Measurements from ENCODE around the gene CCDC3. TPM values are rescaled to one million over a fixed set of nuclear protein-coding genes. Genes with fewer than 3 reads are reported as not detected.

CCDC3 gene
- polyA plus RNA-seq, 1 donor from 2014 or later, result 3.8 TPM

GRCh38 chr10:13038391-13038790 lies 36.9 kb upstream of the CCDC3 start:
- Histone ChIP-seq H4K20me1 (ENCODE audit: insufficient read depth) (no peaks in the 10 kb centered on the region), H3K9me2 (ENCODE audit: insufficient read depth, low read length) (no peaks in the 10 kb centered on the region), H3K9ac (ENCODE audit: low read length) (no peak overlapping the region), H2AFZ (ENCODE audit: low read depth, low read length) (no peak overlapping the region), H3K9me3 (ENCODE audit: low read length) (no peaks in the 10 kb centered on the region), H3F3A (ENCODE audit: insufficient read depth, low read length, poor library complexity, severe bottlenecking) (no peaks in the 10 kb centered on the region), H3K4me2 (ENCODE audit: low read length) (no peak overlapping the region), H3K36me3 (ENCODE audit: insufficient read depth, low read length) (no peaks in the 10 kb centered on the region), H3K27me3 (ENCODE audit: insufficient read depth, low read depth, low read length) (no peaks in the 10 kb centered on the region), H3K79me2 (replicated peaks; ENCODE audit: insufficient read depth, low read length) (no peaks in the 10 kb centered on the region), H3K27ac (ENCODE audit: low read length) (no peak overlapping the region), H3K4me3 (ENCODE audit: low read length) (no peak overlapping the region)
- no peak for TF ChIP-seq REST (IDR thresholded peaks at IDR 0.05; ENCODE audit: borderline replicate concordance)
- no peak for TF ChIP-seq CTCF (IDR thresholded peaks at IDR 0.05; ENCODE audit: poor library complexity, severe bottlenecking)
- no peak for TF ChIP-seq SMC3 (conservative IDR thresholded peaks at IDR 0.05; ENCODE audit: poor library complexity)
- no peak for TF ChIP-seq EP300 (conservative IDR thresholded peaks at IDR 0.05; ENCODE audit: poor library complexity, severe bottlenecking)
- TF ChIP-seq MXI1 (conservative IDR thresholded peaks at IDR 0.05; ENCODE audit: poor library complexity, severe bottlenecking), result no peak

- H3K4me3 ChIP-seq (ENCODE audit: low read length), result no peak overlapping the region
- H2AFZ ChIP-seq (ENCODE audit: low read depth, low read length), result no peak overlapping the region
- no peak for TF ChIP-seq EP300 (conservative IDR thresholded peaks at IDR 0.05; ENCODE audit: poor library complexity, severe bottlenecking)
- no peak for TF ChIP-seq EZH2 (IDR thresholded peaks at IDR 0.05; ENCODE audit: borderline replicate concordance, insufficient read depth, low read length, poor library complexity, severe bottlenecking)
- no peak for TF ChIP-seq RAD21 (conservative IDR thresholded peaks at IDR 0.05)
- TF ChIP-seq TAF1 (IDR thresholded peaks at IDR 0.05; ENCODE audit: low read depth), result no peak
- TF ChIP-seq SMC3 (conservative IDR thresholded peaks at IDR 0.05; ENCODE audit: poor library complexity), result no peak
- TF ChIP-seq MXI1 (conservative IDR thresholded peaks at IDR 0.05; ENCODE audit: poor library complexity, severe bottlenecking), result no peak
- no peak for TF ChIP-seq REST (IDR thresholded peaks at IDR 0.05; ENCODE audit: borderline replicate concordance)
- TF ChIP-seq CTCF (IDR thresholded peaks at IDR 0.05; ENCODE audit: poor library complexity, severe bottlenecking), result no peak
- TF ChIP-seq POLR2AphosphoS5 (IDR thresholded peaks at IDR 0.05), result no peak
These were observed 36.3 kb upstream of the CCDC3 start for GRCh38 chr10:13037832-13038231.

More at GRCh38 chr10:13037832-13038231, 36.3 kb upstream of the CCDC3 start:
- Histone ChIP-seq H3F3A (ENCODE audit: insufficient read depth, low read length, poor library complexity, severe bottlenecking) (no peaks in the 10 kb centered on the region), H3K4me2 (ENCODE audit: low read length) (no peak overlapping the region), H3K36me3 (ENCODE audit: insufficient read depth, low read length) (no peaks in the 10 kb centered on the region), H3K27ac (ENCODE audit: low read length) (no peak overlapping the region), H3K9ac (ENCODE audit: low read length) (no peak overlapping the region), H3K9me2 (ENCODE audit: insufficient read depth, low read length) (no peaks in the 10 kb centered on the region), H4K20me1 (ENCODE audit: insufficient read depth) (no peaks in the 10 kb centered on the region), H3K27me3 (ENCODE audit: insufficient read depth, low read depth, low read length) (no peaks in the 10 kb centered on the region), H3K9me3 (ENCODE audit: low read length) (no peaks in the 10 kb centered on the region), H3K79me2 (replicated peaks; ENCODE audit: insufficient read depth, low read length) (no peaks in the 10 kb centered on the region)

Measured in neural cell (in vitro differentiated cells).